NCI-H460 (cell line): Measurements from ENCODE around the gene GGNBP2. TPM values are rescaled to one million over a fixed set of nuclear protein-coding genes. Genes with fewer than 3 reads are reported as not detected.
"Not testable (repeated sequence)": the region's sequence is repeated elsewhere in the genome, so short reads cannot be mapped to it uniquely, and the experiment has no call there.

Source experiments
- DNase-seq: peaks from one replicate; pipeline ENCODE4 v3.0.0-alpha.2; 2016; ENCODE audit warnings: low read depth; ENCODE audit errors: extremely low read depth
- polyA plus RNA-seq: library from polyadenylated mRNA; depleted of rRNA; stranded (reverse); fragments of >200 nt; gene quantifications from 2 replicates; pipeline ENCODE4 v1.2.3, GENCODE V29; 2014; cell fraction: nucleus; rRNA removed
- total RNA-seq: library from RNA; depleted of rRNA; stranded (reverse); fragments of >200 nt; shearing (Covaris generic); gene quantifications from 2 replicates; pipeline ENCODE4 v1.2.3, GENCODE V29; 2014; rRNA removed

GGNBP2 gene, protein sequence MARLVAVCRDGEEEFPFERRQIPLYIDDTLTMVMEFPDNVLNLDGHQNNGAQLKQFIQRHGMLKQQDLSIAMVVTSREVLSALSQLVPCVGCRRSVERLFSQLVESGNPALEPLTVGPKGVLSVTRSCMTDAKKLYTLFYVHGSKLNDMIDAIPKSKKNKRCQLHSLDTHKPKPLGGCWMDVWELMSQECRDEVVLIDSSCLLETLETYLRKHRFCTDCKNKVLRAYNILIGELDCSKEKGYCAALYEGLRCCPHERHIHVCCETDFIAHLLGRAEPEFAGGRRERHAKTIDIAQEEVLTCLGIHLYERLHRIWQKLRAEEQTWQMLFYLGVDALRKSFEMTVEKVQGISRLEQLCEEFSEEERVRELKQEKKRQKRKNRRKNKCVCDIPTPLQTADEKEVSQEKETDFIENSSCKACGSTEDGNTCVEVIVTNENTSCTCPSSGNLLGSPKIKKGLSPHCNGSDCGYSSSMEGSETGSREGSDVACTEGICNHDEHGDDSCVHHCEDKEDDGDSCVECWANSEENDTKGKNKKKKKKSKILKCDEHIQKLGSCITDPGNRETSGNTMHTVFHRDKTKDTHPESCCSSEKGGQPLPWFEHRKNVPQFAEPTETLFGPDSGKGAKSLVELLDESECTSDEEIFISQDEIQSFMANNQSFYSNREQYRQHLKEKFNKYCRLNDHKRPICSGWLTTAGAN
- 51.5 and 59.2 TPM in 2 replicates for total RNA-seq
- polyA plus RNA-seq = 49.3 and 77.6 TPM in 2 replicates

DNA sequence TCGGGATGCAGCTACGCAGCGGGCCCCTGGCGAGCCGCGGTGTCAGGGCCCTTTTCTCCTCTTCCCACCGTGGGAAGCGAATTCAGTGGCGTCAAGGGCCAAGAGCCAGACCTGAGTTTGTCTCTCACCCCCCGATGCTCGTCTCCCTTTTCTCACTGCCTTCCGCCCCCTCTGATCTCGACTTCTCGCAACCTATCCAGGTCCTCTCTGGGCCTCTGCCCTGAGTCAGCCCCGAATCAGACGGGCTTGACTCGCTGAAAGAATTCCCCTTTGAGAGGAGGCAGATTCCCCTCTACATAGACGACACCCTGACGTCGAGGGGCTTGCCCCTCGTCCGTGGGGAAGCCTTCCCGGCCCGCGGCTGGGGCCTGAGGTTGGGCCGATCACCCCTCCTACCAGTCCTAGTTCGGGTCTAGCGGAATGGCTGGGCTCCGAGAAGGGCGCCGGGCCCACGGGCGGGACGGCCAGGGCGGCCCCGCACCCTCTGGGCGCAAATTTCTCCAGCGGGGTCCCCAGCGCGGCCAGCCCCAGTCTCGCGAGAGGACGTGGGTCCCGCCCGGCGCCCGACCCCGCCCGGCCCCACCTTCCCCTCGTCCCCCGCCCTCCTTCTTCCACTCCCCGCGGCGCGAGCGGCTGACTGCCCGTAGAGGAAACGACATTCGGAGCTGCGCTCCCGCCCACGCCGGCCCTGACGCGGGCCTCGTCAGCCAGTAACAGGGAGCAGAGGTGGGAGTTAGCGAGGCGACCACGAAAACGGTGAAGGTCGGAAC is at the start of gene GGNBP2:
GGNBP2 (plus strand) TSS at position 613 of the 770 bp plus-strand sequence. CDS start 806 bp downstream, outside the sequence.
- peak; percentile 92 for DNase-seq

DNA sequence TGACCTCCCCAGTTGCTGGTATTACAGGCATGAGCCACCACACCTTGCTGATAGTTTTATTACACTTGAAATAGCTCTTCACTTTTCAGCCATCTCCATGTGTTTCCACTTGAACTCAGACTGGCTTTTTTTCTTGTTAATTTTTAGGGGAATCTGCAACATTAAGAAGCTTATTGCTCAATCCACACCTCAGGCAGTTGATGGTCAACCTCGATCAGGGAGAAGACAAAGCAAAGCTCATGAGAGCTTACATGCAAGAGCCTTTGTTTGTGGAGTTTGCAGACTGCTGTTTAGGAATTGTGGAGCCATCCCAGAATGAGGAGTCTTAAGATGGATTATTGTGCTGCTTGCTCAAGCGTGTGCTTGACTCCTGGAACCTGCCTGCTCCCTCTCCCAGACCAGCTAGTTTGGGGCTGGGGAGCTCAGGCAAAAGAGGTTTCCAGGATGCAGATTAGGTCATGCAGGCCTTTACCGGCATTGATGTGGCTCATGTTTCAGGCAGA is 49.6 kb upstream of the GGNBP2 start:
- no peak for DNase-seq

- no peak for DNase-seq
These were observed 48.5 kb upstream of the GGNBP2 start for GRCh38 chr17:36496018-36496789.

GRCh38 chr17:36498155-36498554 is 46.6 kb upstream of the GGNBP2 start:
- no peak for DNase-seq

GRCh38 chr17:36498560-36499300 is 46.0 kb upstream of the GGNBP2 start:
- DNase-seq = no peak

DNA sequence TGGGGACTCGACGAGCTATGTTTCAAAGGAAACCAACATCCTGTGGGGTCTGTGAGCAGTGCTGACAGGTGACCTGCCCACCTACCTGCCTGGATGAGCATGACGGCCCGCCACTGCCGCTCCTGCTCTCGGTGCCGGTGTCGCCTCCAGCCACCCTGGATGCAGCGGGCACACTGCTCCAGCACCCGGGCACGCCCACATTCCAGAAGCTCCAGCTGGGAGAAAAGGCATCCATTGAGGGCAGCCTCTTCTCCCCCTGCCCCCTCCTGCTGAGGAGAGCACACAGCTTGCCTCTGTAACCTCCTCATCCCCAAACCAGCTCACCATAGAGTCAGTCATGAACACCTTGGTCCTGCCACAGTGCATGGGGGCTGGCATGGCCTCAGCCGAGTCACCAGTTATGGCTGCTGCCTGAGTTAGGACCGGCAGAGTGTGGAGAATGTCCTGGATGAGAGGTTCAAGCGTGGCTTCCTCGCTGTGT is 43.9 kb upstream of the GGNBP2 start:
- DNase-seq = no peak

- no peak for DNase-seq
These were observed 43.4 kb upstream of the GGNBP2 start for GRCh38 chr17:36501351-36501750.

DNA sequence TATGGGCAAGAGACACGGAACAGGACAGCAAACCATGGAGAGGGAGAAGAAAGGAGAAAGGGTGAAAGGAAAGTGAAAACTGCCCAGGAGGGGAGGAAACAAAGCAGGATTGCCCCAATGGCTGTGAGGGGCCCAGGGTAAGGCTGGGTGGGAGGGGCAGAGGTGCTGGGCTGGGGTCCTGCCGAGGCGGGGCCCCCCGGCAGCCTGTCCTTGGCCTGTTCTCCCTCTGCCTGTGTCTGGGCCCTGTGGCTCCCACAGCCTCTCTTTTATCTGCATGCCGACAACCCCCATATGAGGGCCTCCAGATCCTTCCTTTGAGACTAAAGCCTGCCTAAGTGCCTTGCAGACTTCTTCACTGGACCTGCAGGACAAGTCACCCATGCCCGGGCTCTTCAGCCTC is 42.8 kb upstream of the GGNBP2 start:
- no peak for DNase-seq

DNA sequence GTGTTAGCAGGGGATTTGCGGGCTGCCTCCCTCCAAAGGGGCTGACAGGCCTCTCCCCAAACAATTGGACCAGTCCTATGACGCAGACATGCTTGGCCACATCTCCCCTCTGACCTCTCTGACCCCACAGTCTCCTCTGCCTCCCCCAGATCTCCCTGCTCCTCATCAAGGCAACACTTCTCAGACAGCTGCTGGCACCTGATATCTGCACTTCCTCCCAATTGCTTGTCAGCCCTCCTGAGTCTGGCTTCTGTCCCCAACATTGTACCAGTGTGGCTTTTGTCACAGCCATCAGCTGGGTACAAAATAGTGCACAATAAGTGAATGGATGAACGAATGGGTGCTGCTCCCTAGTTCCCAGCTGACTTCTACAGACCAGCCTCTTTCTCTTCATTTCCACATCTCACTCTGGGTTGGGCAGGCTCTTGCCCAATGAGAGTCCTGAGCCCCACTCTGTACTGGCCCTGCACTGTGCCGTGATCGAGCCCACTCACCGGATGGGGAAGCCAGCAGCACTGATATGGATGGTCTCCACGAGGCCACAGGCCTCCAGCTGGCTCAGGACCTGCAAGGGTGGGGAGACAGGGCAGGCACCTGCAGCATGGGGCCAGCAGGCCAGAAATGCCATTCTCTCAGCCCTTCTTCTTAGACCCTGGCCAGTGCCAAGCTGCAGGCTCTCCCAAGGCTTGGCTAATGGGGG is 41.1 kb upstream of the GGNBP2 start:
- DNase-seq = no peak

DNA sequence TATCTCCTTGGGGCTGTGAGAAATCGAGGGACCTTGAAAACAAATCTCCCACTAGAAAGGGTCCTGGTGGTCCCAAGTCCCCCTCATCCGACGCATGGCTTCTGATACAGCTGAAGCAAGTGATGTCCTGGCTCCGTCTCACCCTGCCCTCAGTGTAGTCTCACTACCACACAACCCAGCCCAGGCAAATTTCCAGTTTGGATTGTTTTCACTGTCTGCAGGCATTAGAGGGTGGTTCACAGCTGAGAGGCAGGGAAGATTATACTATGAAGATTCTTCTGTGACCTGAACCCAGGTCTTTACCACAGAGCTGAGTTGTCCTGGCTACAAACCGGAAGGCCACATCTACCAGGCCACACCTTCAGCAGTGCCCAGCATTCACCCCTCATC is 40.6 kb upstream of the GGNBP2 start:
- DNase-seq = no peak

GRCh38 chr17:36505171-36505570 is 39.5 kb upstream of the GGNBP2 start:
- DNase-seq = no peak

GRCh38 chr17:36506249-36506826 is 38.4 kb upstream of the GGNBP2 start:
- no peak for DNase-seq

DNA sequence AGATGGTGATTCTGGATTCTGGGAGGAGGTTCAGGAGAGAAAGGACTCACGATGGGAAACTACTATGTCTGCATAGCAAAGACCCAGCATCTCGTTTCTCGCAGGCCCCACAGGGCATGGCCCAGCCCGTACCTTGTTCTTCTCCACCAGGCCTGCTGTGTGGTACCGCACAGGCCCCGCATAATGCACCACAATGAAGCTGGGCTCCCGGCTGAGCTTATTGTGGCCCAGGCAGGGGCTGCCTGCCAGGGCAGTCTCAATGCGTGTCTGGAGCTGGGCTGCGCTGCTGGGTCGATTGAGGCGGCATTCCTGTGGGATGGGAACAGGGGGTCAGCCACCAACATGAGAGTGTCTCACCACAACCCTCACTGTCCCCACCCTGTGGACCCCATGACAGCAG is 37.9 kb upstream of the GGNBP2 start:
- DNase-seq = no peak

GRCh38 chr17:36507266-36507665 is 37.5 kb upstream of the GGNBP2 start:
- no peak for DNase-seq

GRCh38 chr17:36508439-36508838 is 36.3 kb upstream of the GGNBP2 start:
- not testable (repeated sequence) for DNase-seq

DNA sequence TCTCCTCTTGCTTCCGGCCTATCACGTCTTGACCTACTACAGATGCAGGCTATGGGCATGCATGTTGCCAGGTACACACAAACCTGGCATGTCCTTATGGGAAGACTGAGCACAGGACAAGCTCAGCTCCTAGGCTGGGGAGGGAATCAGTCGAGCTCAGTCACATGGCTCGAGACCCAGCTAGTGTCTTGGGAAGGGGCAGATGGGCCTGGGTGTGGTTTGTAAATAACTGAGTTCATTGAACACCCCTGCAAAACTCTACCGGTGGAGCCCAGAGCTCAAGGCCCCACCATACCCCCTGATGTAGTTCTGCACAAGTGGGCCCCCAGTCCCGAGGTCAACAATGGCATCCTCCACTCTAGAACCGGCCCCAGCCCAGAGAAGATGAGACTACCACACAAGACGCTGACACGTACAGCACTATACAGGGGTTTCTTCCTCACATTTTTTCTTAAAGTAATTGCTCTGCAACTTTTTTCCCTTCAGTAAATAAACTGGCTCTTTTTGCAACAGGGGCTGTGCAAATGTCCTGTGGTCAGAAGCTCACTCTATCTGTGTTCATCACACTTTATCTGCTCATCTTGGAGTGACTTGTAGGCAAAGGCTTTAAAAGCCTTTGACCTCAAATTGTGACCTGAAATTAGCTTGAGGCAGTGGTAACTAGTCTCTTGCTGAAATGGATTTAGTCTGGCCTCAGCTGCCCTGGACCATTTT is 35.3 kb upstream of the GGNBP2 start:
- DNase-seq = no peak

- no peak for DNase-seq
These were observed 34.1 kb upstream of the GGNBP2 start for GRCh38 chr17:36510636-36511035.

DNA sequence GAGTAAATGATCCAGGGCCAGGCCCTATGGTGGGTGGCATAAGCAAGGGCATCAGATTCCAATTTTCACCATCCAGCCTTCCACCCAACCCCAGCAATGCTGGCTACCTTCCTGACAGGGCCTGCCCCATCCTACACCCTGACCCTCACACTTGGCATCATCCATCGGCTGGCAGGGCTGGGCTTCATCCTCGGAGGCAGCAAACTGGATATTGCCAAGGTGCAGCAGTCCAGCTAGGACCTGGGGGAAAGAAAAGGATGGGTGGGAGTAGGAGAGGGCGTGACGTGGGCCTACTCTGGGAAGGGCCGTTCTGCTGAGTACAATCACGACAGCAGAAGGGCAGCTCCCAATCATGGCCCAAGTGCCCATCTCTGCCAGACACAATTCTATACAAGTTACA is 33.5 kb upstream of the GGNBP2 start:
- no peak for DNase-seq
